IMR-90 (cell line): ENCODE measurements around the gene SHC2. TPM values are rescaled to one million over a fixed set of nuclear protein-coding genes. Genes with fewer than 3 reads are reported as not detected.

ENCODE experiments used
- ATAC-seq: fragments of 200-7000 bp; cut with Tn5 transposase; 2 replicates; pipeline ENCODE4 v1.9.1; 2020; ENCODE audit warnings: low read depth, mild to moderate bottlenecking, moderate library complexity
- BruUV-seq: library from RNA; stranded (reverse); fragments of 400-500 nt; replicated peaks from 2 replicates; lab custom pipeline; 2021; lab: Mats Ljungman, UMichigan
- CTCF ChIA-PET: fragments of 300-600 bp; formaldehyde crosslinking; extraction: SDS; loops from one replicate; lab custom pipeline; 2021; ENCODE audit warnings: antibody characterized with exemption; lab: Yijun Ruan, JAX
- POLR2A ChIA-PET: fragments of 300-600 bp; sonication (Branson Sonifier 250); formaldehyde crosslinking; loops from one replicate; lab custom pipeline; 2022; ENCODE audit warnings: antibody characterized with exemption; ENCODE audit not compliant: unreplicated experiment; lab: Charles Lee
- DNase-seq: peaks from one replicate; pipeline ENCODE4 v3.0.0; 2013
- H2AFZ ChIP-seq: replicated peaks from 2 replicates; pipeline ENCODE3; 2013; ENCODE audit warnings: low read length, mild to moderate bottlenecking; ENCODE audit not compliant: poor library complexity
- H2AK5ac ChIP-seq: 2 replicates; pipeline ENCODE4 v1.6.1; 2013; ENCODE audit warnings: low read depth, low read length, inconsistent platforms
- H2AK9ac ChIP-seq: replicated peaks from 2 replicates; pipeline ENCODE3; 2013; ENCODE audit warnings: mild to moderate bottlenecking, low read depth, low read length, moderate library complexity; ENCODE audit not compliant: poor library complexity
- H2BK120ac ChIP-seq: 2 replicates; pipeline ENCODE4 v1.6.1; 2013; ENCODE audit warnings: low read depth, low read length, inconsistent platforms
- H2BK15ac ChIP-seq: 3 replicates; pipeline ENCODE4 v1.6.1; 2013; ENCODE audit warnings: low read depth, low read length, inconsistent platforms
- H2BK20ac ChIP-seq: 2 replicates; pipeline ENCODE4 v1.6.1; 2013; ENCODE audit warnings: low read depth, mild to moderate bottlenecking, inconsistent platforms, low read length, moderate library complexity
- H2BK5ac ChIP-seq: 2 replicates; pipeline ENCODE4 v1.6.1; 2013; ENCODE audit warnings: mild to moderate bottlenecking, low read depth, low read length, inconsistent platforms; ENCODE audit not compliant: poor library complexity, severe bottlenecking
- H3K14ac ChIP-seq: replicated peaks from 2 replicates; pipeline ENCODE4 v1.6.1; 2013; ENCODE audit warnings: low read depth, low read length, inconsistent platforms
- H3K18ac ChIP-seq: 2 replicates; pipeline ENCODE4 v1.6.1; 2013; ENCODE audit warnings: low read depth, low read length, control low read depth
- H3K23ac ChIP-seq: 2 replicates; pipeline ENCODE4 v1.6.1; 2013; ENCODE audit warnings: low read depth, low read length, inconsistent platforms
- H3K27ac ChIP-seq: 2 replicates; pipeline ENCODE4 v1.5.1; 2013; ENCODE audit warnings: mild to moderate bottlenecking, control low read depth, low read length; ENCODE audit not compliant: insufficient read depth
- H3K27me3 ChIP-seq: 2 replicates; pipeline ENCODE4 v1.6.1; 2013; ENCODE audit warnings: low read length; ENCODE audit not compliant: control insufficient read depth, insufficient read depth
- H3K36me3 ChIP-seq: 2 replicates; pipeline ENCODE4 v1.6.1; 2013; ENCODE audit warnings: low read length, mixed read lengths; ENCODE audit not compliant: control insufficient read depth, insufficient read depth
- H3K4ac ChIP-seq: 2 replicates; pipeline ENCODE4 v1.6.1; 2013; ENCODE audit warnings: low read depth, low read length, inconsistent platforms
- H3K4me1 ChIP-seq: 2 replicates; pipeline ENCODE4 v1.6.1; 2013; ENCODE audit warnings: low read length, mixed read lengths; ENCODE audit not compliant: control insufficient read depth, insufficient read depth
- H3K4me2 ChIP-seq: 2 replicates; pipeline ENCODE4 v1.6.1; 2013; ENCODE audit warnings: low read depth, mild to moderate bottlenecking, control low read depth, low read length, moderate library complexity
- H3K4me3 ChIP-seq: 2 replicates; pipeline ENCODE4 v1.5.1; 2013; ENCODE audit warnings: low read depth, mild to moderate bottlenecking, control low read depth, low read length, moderate library complexity; ENCODE audit not compliant: insufficient read depth
- H3K56ac ChIP-seq: 2 replicates; pipeline ENCODE4 v1.6.1; 2013; ENCODE audit warnings: low read length, inconsistent platforms; ENCODE audit not compliant: insufficient read depth; ENCODE audit errors: extremely low read depth
- H3K79me1 ChIP-seq, 2 experiments: 2 replicates each; pipeline ENCODE4 v1.6.1; 2013; ENCODE audit warnings: low read length in 2 of 2, inconsistent platforms in 1 of 2, low read depth in 1 of 2
- H3K9ac ChIP-seq: 2 replicates; pipeline ENCODE4 v1.6.1; 2013; ENCODE audit warnings: low read depth, low read length, control low read depth
- H3K9me1 ChIP-seq: 2 replicates; pipeline ENCODE4 v1.6.1; 2013; ENCODE audit warnings: low read length, inconsistent platforms; ENCODE audit not compliant: insufficient read depth
- H3K9me3 ChIP-seq: 2 replicates; pipeline ENCODE4 v1.6.1; 2013; ENCODE audit warnings: low read length; ENCODE audit not compliant: control insufficient read depth, insufficient read depth
- H4K20me1 ChIP-seq: 2 replicates; pipeline ENCODE4 v1.6.1; 2013; ENCODE audit warnings: low read length, inconsistent platforms; ENCODE audit not compliant: insufficient read depth
- H4K5ac ChIP-seq: 2 replicates; pipeline ENCODE4 v1.6.1; 2013; ENCODE audit warnings: mild to moderate bottlenecking, low read depth, low read length, control low read depth
- H4K8ac ChIP-seq, 2 experiments: 2 replicates each; pipeline ENCODE4 v1.6.1; 2013; ENCODE audit warnings: low read depth in 2 of 2, low read length in 2 of 2, control low read depth in 1 of 2, inconsistent platforms in 1 of 2
- H4K91ac ChIP-seq: 2 replicates; pipeline ENCODE4 v1.6.1; 2013; ENCODE audit warnings: low read depth, low read length, inconsistent platforms; ENCODE audit not compliant: insufficient read depth
- SMC3 ChIP-seq: fragments of 150-350 bp; IDR thresholded peaks from 2 replicates; pipeline ENCODE4 v1.6.1; 2016; ENCODE audit warnings: low read depth, mild to moderate bottlenecking, antibody characterized with exemption, low read length, moderate library complexity
- WGBS, 2 experiments: methylation state at CpG; one replicate each; pipeline versions ENCODE4 v1.1.5 to v1.1.7; 2013; ENCODE audit warnings: missing lambda C conversion rate in 2 of 2; ENCODE audit not compliant: insufficient read length in 1 of 2; ENCODE audit errors: extremely low coverage in 2 of 2; 5-methylcytosine and 5-hydroxymethylcytosine counted together
- dilution Hi-C: fragments of 300-500 bp; cut with HindIII; formaldehyde crosslinking; loops from one replicate; pipeline ENCODE4 v1.14.3; 2018; ENCODE audit warnings: low sequenced_read_pairs; ENCODE audit not compliant: unreplicated experiment
- in situ Hi-C: fragments of 300-500 bp; cut with MboI; formaldehyde crosslinking; loops from 3 replicates; pipeline ENCODE4 v1.14.3; 2019; ENCODE audit warnings: low sequenced_read_pairs, inconsistent platforms, mixed read lengths
- intact Hi-C: fragments of 100-400 bp; cut with micrococcal nuclease; formaldehyde crosslinking; loops from 2 replicates; pipeline ENCODE4 v1.10.0; 2022
- polyA plus RNA-seq, 3 experiments: library from polyadenylated mRNA; depleted of rRNA; stranded (reverse); fragments of >200 nt; gene quantifications; 2 replicates each; pipeline ENCODE4 v1.2.3, GENCODE V29; 2012; ENCODE audit warnings: low replicate concordance in 1 of 3
- total RNA-seq: library from RNA; depleted of rRNA; stranded (reverse); fragments of >200 nt; gene quantifications from 2 replicates; pipeline ENCODE4 v1.2.3, GENCODE V29; 2012

Gene SHC2
- total and polyA plus RNA-seq, 2 of the 4 experiments (the other 2 are of a cell fraction): 0.68 TPM; not detected in 1

DNA sequence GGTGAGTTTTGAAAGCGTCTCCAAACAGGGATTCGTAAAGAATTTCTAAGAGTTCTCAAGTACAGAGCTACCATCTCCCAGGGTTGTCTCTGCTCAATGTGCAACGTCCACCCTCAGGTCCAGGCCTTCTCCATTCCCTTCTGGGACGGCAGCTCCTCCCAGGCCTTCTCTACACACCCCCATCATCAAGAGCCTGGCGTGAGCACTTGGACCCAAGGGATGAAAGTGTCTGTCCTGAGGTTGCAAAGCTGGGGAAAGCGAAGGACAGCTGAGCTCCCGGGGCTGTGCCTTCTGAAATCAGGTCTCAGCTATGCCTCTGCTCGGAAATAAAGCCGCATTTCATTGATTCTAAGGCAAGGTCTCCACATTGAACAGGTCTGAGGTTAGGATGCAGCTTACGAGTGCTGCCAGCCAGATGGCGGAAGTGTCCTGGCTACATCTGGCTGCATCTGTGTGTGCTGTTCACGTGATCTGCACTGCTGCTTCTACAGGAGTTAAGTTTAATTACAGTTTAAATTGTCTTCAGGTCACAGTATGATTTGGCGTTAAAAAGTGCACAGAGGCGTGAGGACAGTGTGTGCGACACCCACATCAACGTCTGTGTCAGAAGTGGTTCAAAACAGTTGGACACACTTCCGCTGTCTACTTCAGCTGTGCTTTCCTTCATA is 89.2 kb downstream of the SHC2 start:
- no peak; the same call in 1 of the 2 replicates for ATAC-seq
- no peaks in the 10 kb centered on the region for H3K79me1 ChIP-seq
- H2AK9ac ChIP-seq: no peak overlapping the region
- H4K91ac ChIP-seq: no peak overlapping the region
- H3K4me2 ChIP-seq: no peak overlapping the region
- no peak overlapping the region for H3K18ac ChIP-seq
- ChIA-PET POLR2A (no interaction called here), CTCF (no interaction called here)
- WGBS, 2 experiments: 42% methylated on average over 5 of the region's 17 CpGs; no CpG with 5 or more reads in 1 of the 2 experiments
- no peak overlapping the region for H2BK15ac ChIP-seq
- no TSS peak for BruUV-seq
- no peak overlapping the region for H2AK5ac ChIP-seq
- H4K5ac ChIP-seq: no peak overlapping the region
- in situ Hi-C loops: no loop called here
- no peak overlapping the region for H3K27ac ChIP-seq
- no peak overlapping the region for H2BK20ac ChIP-seq
- no peak overlapping the region for H2BK5ac ChIP-seq
- H3K4ac ChIP-seq: no peak overlapping the region
- no peak overlapping the region for H3K14ac ChIP-seq
- H3K56ac ChIP-seq: no peak overlapping the region
- dilution Hi-C loops: no loop called here
- H2BK120ac ChIP-seq: no peak overlapping the region
- H3K9me1 ChIP-seq: no peaks in the 10 kb centered on the region
- DNase-seq: no peak
- no peaks in the 10 kb centered on the region for H3K36me3 ChIP-seq
- no peak overlapping the region for H2AFZ ChIP-seq
- H3K4me3 ChIP-seq: no peak overlapping the region
- peaks cover 6% of the 10 kb centered on the region; the same call in 1 of the 2 replicates for H3K9me3 ChIP-seq
- no peak overlapping the region for H4K8ac ChIP-seq
- H3K23ac ChIP-seq: no peak overlapping the region
- peaks cover 70% of the 10 kb centered on the region for H3K27me3 ChIP-seq
- no peaks in the 10 kb centered on the region for H4K20me1 ChIP-seq
- intact Hi-C loops: no loop called here
- no peak for TF ChIP-seq SMC3
- H3K9ac ChIP-seq: no peak overlapping the region
- peaks cover 1% of the 10 kb centered on the region; the same call in 1 of the 2 replicates for H3K4me1 ChIP-seq
